Neural progenitor cell (in vitro differentiated cells): ENCODE measurements around the gene BRI3BP. TPM values are rescaled to one million over a fixed set of nuclear protein-coding genes. Genes with fewer than 3 reads are reported as not detected.

Experiments
- DNase-seq: peaks from one replicate; pipeline ENCODE4 v3.0.0-alpha.2; 2016; ENCODE audit warnings: low spot score
- H2AFZ ChIP-seq: fragments of 200-600 bp; sonication (generic); replicated peaks from 2 replicates; pipeline ENCODE4 v1.6.1; 2016; ENCODE audit warnings: antibody characterized with exemption
- H3F3A ChIP-seq: fragments of 200-600 bp; sonication (generic); 2 replicates; pipeline ENCODE4 v1.6.1; 2016; ENCODE audit warnings: antibody characterized with exemption, low read depth
- H3K27ac ChIP-seq: fragments of 200-600 bp; sonication (generic); 2 replicates; pipeline ENCODE4 v1.5.1; 2016; ENCODE audit warnings: mild to moderate bottlenecking
- H3K27me3 ChIP-seq: fragments of 200-600 bp; sonication (generic); 2 replicates; pipeline ENCODE4 v1.6.1; 2016; ENCODE audit warnings: mild to moderate bottlenecking, moderate library complexity
- H3K36me3 ChIP-seq: fragments of 200-600 bp; sonication (generic); 2 replicates; pipeline ENCODE4 v1.5.1; 2016
- H3K4me1 ChIP-seq: fragments of 200-600 bp; sonication (generic); 2 replicates; pipeline ENCODE4 v1.6.1; 2016; ENCODE audit warnings: mixed run types
- H3K4me2 ChIP-seq: fragments of 200-600 bp; sonication (generic); 2 replicates; pipeline ENCODE4 v1.6.1; 2016
- H3K4me3 ChIP-seq: fragments of 200-600 bp; sonication (generic); 2 replicates; pipeline ENCODE4 v1.5.1; 2016
- H3K79me2 ChIP-seq: fragments of 200-600 bp; sonication (generic); 2 replicates; pipeline ENCODE4 v1.6.1; 2016; ENCODE audit warnings: low read depth
- H3K9ac ChIP-seq: fragments of 200-600 bp; sonication (generic); 2 replicates; pipeline ENCODE4 v1.6.1; 2016
- H3K9me3 ChIP-seq: fragments of 200-600 bp; sonication (generic); 2 replicates; pipeline ENCODE4 v1.5.1; 2016; ENCODE audit warnings: low read depth
- H4K20me1 ChIP-seq: fragments of 200-600 bp; sonication (generic); 2 replicates; pipeline ENCODE4 v1.6.1; 2016; ENCODE audit warnings: low read depth
- H3K27ac Mint-ChIP-seq: 3 replicates; pipeline ENCODE4 v1.8.0; 2021; ENCODE audit warnings: mixed read lengths
- H3K27me3 Mint-ChIP-seq: 2 replicates; pipeline ENCODE4 v1.8.0; 2022; ENCODE audit warnings: low read depth, mild to moderate bottlenecking, inconsistent platforms, moderate library complexity, mixed read lengths; ENCODE audit not compliant: insufficient read depth
- H3K36me3 Mint-ChIP-seq: 3 replicates; pipeline ENCODE4 v1.8.0; 2021; ENCODE audit warnings: mixed read lengths
- H3K4me1 Mint-ChIP-seq: 3 replicates; pipeline ENCODE4 v1.8.0; 2021; ENCODE audit warnings: mixed read lengths
- H3K4me3 Mint-ChIP-seq: 3 replicates; pipeline ENCODE4 v1.8.0; 2021; ENCODE audit warnings: mild to moderate bottlenecking, moderate library complexity, mixed read lengths
- H3K9me3 Mint-ChIP-seq: 3 replicates; pipeline ENCODE4 v1.8.0; 2020; ENCODE audit warnings: mixed read lengths
- EZH2 ChIP-seq: fragments of 200-600 bp; sonication (generic); IDR thresholded peaks from 2 replicates; pipeline ENCODE4 v1.6.1; 2017; ENCODE audit warnings: antibody characterized with exemption, mild to moderate bottlenecking, moderate library complexity
- EZH2phosphoT487 ChIP-seq: fragments of 200-600 bp; sonication (generic); IDR thresholded peaks from 2 replicates; pipeline ENCODE4 v1.6.1; 2017; ENCODE audit warnings: antibody characterized with exemption
- total RNA-seq: library from RNA; depleted of rRNA; stranded (reverse); fragments of >200 nt; gene quantifications from 2 replicates; pipeline ENCODE4 v1.2.3, GENCODE V29; 2015; ENCODE audit warnings: low replicate concordance
- TF ChIP-seq, protein P1 (sequence below): fragments of 200-600 bp; sonication (generic); IDR thresholded peaks from 2 replicates; pipeline ENCODE4 v1.5.1; 2017; ENCODE audit warnings: antibody characterized with exemption, mild to moderate bottlenecking

BRI3BP gene
- total RNA-seq, 1 donor from 2014 or later, result 2.5 TPM

DNA sequence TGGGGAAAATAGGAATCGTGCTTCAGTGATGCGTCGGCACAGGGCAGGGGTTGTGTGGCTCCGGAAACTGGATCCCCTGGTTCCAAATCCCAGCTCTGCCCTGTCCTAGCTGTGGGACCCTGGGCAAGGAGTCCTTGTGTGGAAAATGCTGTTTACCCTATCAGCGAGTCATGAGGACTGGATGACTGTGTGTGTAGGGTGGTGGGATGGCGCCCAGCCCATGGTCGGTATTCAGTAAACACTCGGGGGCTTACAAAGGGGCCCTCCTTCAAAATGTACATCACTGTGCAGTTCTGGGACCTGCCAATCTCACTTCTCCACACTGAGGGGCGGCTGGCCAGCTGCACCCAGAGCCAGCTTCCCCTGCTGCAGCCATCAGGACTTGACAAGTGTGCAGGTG lies 24.4 kb downstream of the BRI3BP start:
- no peaks in the 10 kb centered on the region for H3K4me1 ChIP-seq
- H3K4me2 ChIP-seq, result no peak overlapping the region
- H3K79me2 ChIP-seq, result no peaks in the 10 kb centered on the region
- Mint-ChIP-seq H3K4me3 (no peak overlapping the region), H3K9me3 (no peaks in the 10 kb centered on the region), H3K4me1 (no peaks in the 10 kb centered on the region), H3K36me3 (peaks cover 16% of the 10 kb centered on the region), H3K27ac (no peak overlapping the region), H3K27me3 (no peaks in the 10 kb centered on the region)
- no peaks in the 10 kb centered on the region for H3K36me3 ChIP-seq
- no peak overlapping the region for H3K9ac ChIP-seq
- no peak for TF ChIP-seq EZH2phosphoT487
- TF ChIP-seq EZH2, result no peak
- TF ChIP-seq, protein P1, sequence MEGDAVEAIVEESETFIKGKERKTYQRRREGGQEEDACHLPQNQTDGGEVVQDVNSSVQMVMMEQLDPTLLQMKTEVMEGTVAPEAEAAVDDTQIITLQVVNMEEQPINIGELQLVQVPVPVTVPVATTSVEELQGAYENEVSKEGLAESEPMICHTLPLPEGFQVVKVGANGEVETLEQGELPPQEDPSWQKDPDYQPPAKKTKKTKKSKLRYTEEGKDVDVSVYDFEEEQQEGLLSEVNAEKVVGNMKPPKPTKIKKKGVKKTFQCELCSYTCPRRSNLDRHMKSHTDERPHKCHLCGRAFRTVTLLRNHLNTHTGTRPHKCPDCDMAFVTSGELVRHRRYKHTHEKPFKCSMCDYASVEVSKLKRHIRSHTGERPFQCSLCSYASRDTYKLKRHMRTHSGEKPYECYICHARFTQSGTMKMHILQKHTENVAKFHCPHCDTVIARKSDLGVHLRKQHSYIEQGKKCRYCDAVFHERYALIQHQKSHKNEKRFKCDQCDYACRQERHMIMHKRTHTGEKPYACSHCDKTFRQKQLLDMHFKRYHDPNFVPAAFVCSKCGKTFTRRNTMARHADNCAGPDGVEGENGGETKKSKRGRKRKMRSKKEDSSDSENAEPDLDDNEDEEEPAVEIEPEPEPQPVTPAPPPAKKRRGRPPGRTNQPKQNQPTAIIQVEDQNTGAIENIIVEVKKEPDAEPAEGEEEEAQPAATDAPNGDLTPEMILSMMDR, result no peak
- no peaks in the 10 kb centered on the region for H3F3A ChIP-seq
- H3K4me3 ChIP-seq, result no peak overlapping the region
- no peak for DNase-seq
- no peak overlapping the region for H3K27ac ChIP-seq
- no peaks in the 10 kb centered on the region for H4K20me1 ChIP-seq
- no peaks in the 10 kb centered on the region for H3K9me3 ChIP-seq
- H3K27me3 ChIP-seq, result no peaks in the 10 kb centered on the region
- no peak overlapping the region for H2AFZ ChIP-seq

DNA sequence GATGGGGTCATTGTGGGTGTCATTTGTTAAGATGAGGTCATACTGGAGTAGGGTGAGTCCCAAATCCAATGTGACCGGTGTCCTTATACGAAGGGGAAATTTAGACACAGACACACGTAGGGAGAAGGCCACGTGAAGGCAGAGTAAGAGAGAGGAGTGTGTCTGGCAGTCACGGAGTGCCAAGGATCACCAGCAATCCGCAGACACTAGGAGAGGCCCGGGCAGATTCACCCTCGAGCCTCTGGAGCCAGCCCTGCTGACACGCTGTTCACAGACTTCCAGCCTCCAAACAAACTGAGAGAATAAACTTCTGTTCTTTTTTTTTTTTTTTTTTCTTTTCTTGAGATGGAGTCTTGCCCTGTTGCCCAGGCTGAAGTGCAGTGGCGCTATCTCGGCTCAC lies 24.9 kb downstream of the BRI3BP start:
- H3K36me3 Mint-ChIP-seq, result peaks cover 20% of the 10 kb centered on the region
- TF ChIP-seq EZH2, result no peak
- TF ChIP-seq, protein P1, result no peak
- TF ChIP-seq EZH2phosphoT487, result no peak
- Histone ChIP-seq H3K4me3 (no peak overlapping the region), H3K9ac (no peak overlapping the region), H2AFZ (no peak overlapping the region), H3K27ac (no peak overlapping the region), H3F3A (no peaks in the 10 kb centered on the region), H3K4me2 (no peak overlapping the region), H3K9me3 (no peaks in the 10 kb centered on the region), H3K79me2 (no peaks in the 10 kb centered on the region), H4K20me1 (no peaks in the 10 kb centered on the region), H3K4me1 (no peaks in the 10 kb centered on the region), H3K36me3 (no peaks in the 10 kb centered on the region), H3K27me3 (no peaks in the 10 kb centered on the region)
- no peak overlapping the region for H3K27ac Mint-ChIP-seq
- H3K4me3 Mint-ChIP-seq, result no peak overlapping the region
- no peak for DNase-seq
- no peaks in the 10 kb centered on the region for H3K9me3 Mint-ChIP-seq
- peaks cover 2% of the 10 kb centered on the region for H3K27me3 Mint-ChIP-seq
- H3K4me1 Mint-ChIP-seq, result no peaks in the 10 kb centered on the region

DNA sequence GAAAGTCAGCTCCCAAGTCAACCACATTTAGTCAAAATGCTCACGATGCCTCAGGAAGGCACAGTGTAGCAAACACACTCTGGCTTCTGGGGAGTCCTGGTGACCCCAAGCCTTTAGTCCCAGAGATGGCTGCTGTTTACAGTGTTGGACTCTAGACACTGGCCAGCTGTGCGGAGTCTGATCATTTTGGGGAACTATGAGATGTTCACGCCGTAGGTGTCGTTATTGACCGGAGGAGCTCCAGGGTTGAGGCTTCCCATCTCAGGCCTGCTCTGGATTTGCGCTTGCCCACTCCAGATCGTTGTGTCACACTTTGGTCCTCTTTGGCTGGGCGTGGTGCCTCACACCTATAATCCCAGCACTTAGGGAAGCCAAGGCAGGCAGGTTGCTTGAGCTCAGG lies 27.7 kb downstream of the BRI3BP start:
- H3K27ac ChIP-seq, result no peak overlapping the region
- TF ChIP-seq EZH2, result no peak
- H3K4me2 ChIP-seq, result no peak overlapping the region
- H3F3A ChIP-seq, result no peaks in the 10 kb centered on the region
- no peak overlapping the region for H2AFZ ChIP-seq
- DNase-seq, result no peak
- H3K36me3 Mint-ChIP-seq, result peaks cover 22% of the 10 kb centered on the region
- no peak overlapping the region for H3K4me3 ChIP-seq
- H4K20me1 ChIP-seq, result no peaks in the 10 kb centered on the region
- H3K9me3 ChIP-seq, result no peaks in the 10 kb centered on the region
- no peaks in the 10 kb centered on the region for H3K36me3 ChIP-seq
- H3K27me3 Mint-ChIP-seq, result peaks cover 2% of the 10 kb centered on the region
- no peak overlapping the region for H3K27ac Mint-ChIP-seq
- no peaks in the 10 kb centered on the region for H3K4me1 Mint-ChIP-seq
- no peak overlapping the region for H3K4me3 Mint-ChIP-seq
- H3K9ac ChIP-seq, result no peak overlapping the region
- H3K27me3 ChIP-seq, result no peaks in the 10 kb centered on the region
- H3K9me3 Mint-ChIP-seq, result no peaks in the 10 kb centered on the region
- no peaks in the 10 kb centered on the region for H3K4me1 ChIP-seq
- no peaks in the 10 kb centered on the region for H3K79me2 ChIP-seq

DNA sequence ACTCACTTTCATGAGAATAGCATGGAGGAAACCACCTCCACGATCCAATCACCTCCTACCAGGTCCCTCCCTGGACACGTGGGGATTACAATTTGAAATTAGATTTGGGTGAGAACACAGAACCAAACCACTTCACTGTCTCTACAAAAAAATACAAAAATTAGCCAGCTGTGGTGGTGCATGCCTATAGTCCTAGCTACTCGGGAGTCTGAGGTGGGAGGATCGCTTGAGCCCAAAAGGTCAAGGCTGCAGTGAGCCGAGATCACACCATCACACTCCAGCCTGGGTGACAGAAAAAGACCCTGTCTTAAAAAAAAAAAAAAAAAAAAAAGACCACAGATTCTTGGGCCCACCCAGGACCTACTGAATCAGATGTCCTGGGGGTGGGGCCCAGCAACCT lies 28.3 kb downstream of the BRI3BP start:
- H3K27me3 Mint-ChIP-seq, result peaks cover 2% of the 10 kb centered on the region
- H3K36me3 Mint-ChIP-seq, result peaks cover 22% of the 10 kb centered on the region
- H3K9me3 Mint-ChIP-seq, result no peaks in the 10 kb centered on the region
- TF ChIP-seq EZH2, result no peak
- TF ChIP-seq, protein P1, result no peak
- no peak for TF ChIP-seq EZH2phosphoT487
- no peak overlapping the region for H3K4me3 Mint-ChIP-seq
- Histone ChIP-seq H4K20me1 (no peaks in the 10 kb centered on the region), H3K4me2 (no peak overlapping the region), H3K9me3 (no peaks in the 10 kb centered on the region), H3K36me3 (no peaks in the 10 kb centered on the region), H3K4me3 (no peak overlapping the region), H3K9ac (no peak overlapping the region), H3K27me3 (no peaks in the 10 kb centered on the region), H3F3A (no peaks in the 10 kb centered on the region), H3K27ac (no peak overlapping the region), H2AFZ (no peak overlapping the region), H3K4me1 (no peaks in the 10 kb centered on the region), H3K79me2 (no peaks in the 10 kb centered on the region)
- no peak for DNase-seq
- no peak overlapping the region for H3K27ac Mint-ChIP-seq
- no peaks in the 10 kb centered on the region for H3K4me1 Mint-ChIP-seq
